AG09319 (cell line): ENCODE data around the gene TIMM29.

Experiments used
- DNase-seq: peaks from one replicate; pipeline ENCODE4 v3.0.0-alpha.2; 2010; ENCODE audit warnings: low read depth; ENCODE audit errors: extremely low read depth
- CTCF ChIP-seq: IDR thresholded peaks from 2 replicates; pipeline ENCODE4 v1.5.1; 2011; ENCODE audit warnings: low read depth, mild to moderate bottlenecking, inconsistent platforms, low read length, moderate library complexity

Gene TIMM29

GRCh38 chr19:10896851-10897526 is 31.6 kb upstream of the TIMM29 start:
- DNase-seq = no peak
- no peak for TF ChIP-seq CTCF

GRCh38 chr19:10898633-10899032 is 30.0 kb upstream of the TIMM29 start:
- DNase-seq = no peak
- no peak for TF ChIP-seq CTCF

- TF ChIP-seq CTCF = no peak
- no peak for DNase-seq
Observed at GRCh38 chr19:10899151-10899653, 29.4 kb upstream of the TIMM29 start.

- no peak for TF ChIP-seq CTCF
- no peak for DNase-seq
Observed at GRCh38 chr19:10907925-10908324, 20.7 kb upstream of the TIMM29 start.

- no peak for TF ChIP-seq CTCF
- no peak for DNase-seq
Observed at GRCh38 chr19:10908380-10908960, 20.1 kb upstream of the TIMM29 start.

- no peak for DNase-seq
- no peak for TF ChIP-seq CTCF
Observed at GRCh38 chr19:10911579-10912363, 16.8 kb upstream of the TIMM29 start.

- no peak for DNase-seq
- no peak for TF ChIP-seq CTCF
Observed at GRCh38 chr19:10912619-10913018, 16.0 kb upstream of the TIMM29 start.
